H1 (cell line): ENCODE results near the gene RPS27A. TPM values are rescaled to one million over a fixed set of nuclear protein-coding genes. Genes with fewer than 3 reads are reported as not detected.

ENCODE experiments used
- ATF2 ChIP-seq: IDR thresholded peaks from 2 replicates; pipeline ENCODE4 v1.6.1; 2012; ENCODE audit warnings: low read length, inconsistent platforms
- BACH1 ChIP-seq: IDR thresholded peaks from 2 replicates; pipeline ENCODE4 v1.6.1; 2012; ENCODE audit warnings: low read length, improper control_type of control experiment
- BCL11A ChIP-seq, 2 experiments: IDR thresholded peaks; one replicate each; pipeline ENCODE4 v1.6.1; 2011; ENCODE audit warnings: low read depth in 2 of 2, low read length in 2 of 2, mild to moderate bottlenecking in 2 of 2
- BRCA1 ChIP-seq: IDR thresholded peaks from 2 replicates; pipeline ENCODE4 v1.6.1; 2012; ENCODE audit warnings: low read depth, low read length, improper control_type of control experiment
- EGR1 ChIP-seq: IDR thresholded peaks from 2 replicates; pipeline ENCODE4 v1.6.1; 2011; ENCODE audit warnings: low read depth, low read length, borderline replicate concordance
- EZH2 ChIP-seq: fragments of 200-600 bp; sonication (generic); IDR thresholded peaks from 2 replicates; pipeline ENCODE4 v1.7.1; 2012; ENCODE audit warnings: low read depth, mild to moderate bottlenecking, moderate library complexity, low read length, inconsistent platforms; ENCODE audit not compliant: severe bottlenecking
- GABPA ChIP-seq: IDR thresholded peaks from 2 replicates; pipeline ENCODE4 v1.6.1; 2011; ENCODE audit warnings: mild to moderate bottlenecking, low read length, moderate library complexity, borderline replicate concordance; ENCODE audit not compliant: insufficient read depth
- HDAC2 ChIP-seq, 2 experiments: fragments of 300-600 bp in 1 of 2; sonication (generic) in 1 of 2; IDR thresholded peaks; 2 replicates each; pipeline ENCODE4 v1.6.1; 2011 to 2012; ENCODE audit warnings: low read depth in 2 of 2, low read length in 2 of 2, mild to moderate bottlenecking in 2 of 2, moderate library complexity in 2 of 2, borderline replicate concordance in 1 of 2, inconsistent platforms in 1 of 2
- NRF1 ChIP-seq: IDR thresholded peaks from 2 replicates; pipeline ENCODE4 v1.6.1; 2011; ENCODE audit warnings: mild to moderate bottlenecking, low read depth, low read length, improper control_type of control experiment
- POLR2A ChIP-seq, 2 experiments: IDR thresholded peaks; 1 replicate in 1 of 2; 2 replicates in 1 of 2; pipeline ENCODE4 v1.6.1; 2011; ENCODE audit warnings: low read depth in 2 of 2, low read length in 2 of 2, mild to moderate bottlenecking in 2 of 2; ENCODE audit errors: control extremely low read depth in 1 of 2
- POLR2AphosphoS5 ChIP-seq: IDR thresholded peaks from 2 replicates; pipeline ENCODE4 v1.6.1; 2011; ENCODE audit warnings: low read depth, low read length
- RAD21 ChIP-seq, 2 experiments: IDR thresholded peaks in 1 of 2; conservative IDR thresholded peaks in 1 of 2; 2 replicates each; pipeline ENCODE4 v1.6.1; 2011; ENCODE audit warnings: low read depth in 2 of 2, low read length in 2 of 2, improper control_type of control experiment in 1 of 2, inconsistent platforms in 1 of 2, mild to moderate bottlenecking in 1 of 2, moderate library complexity in 1 of 2
- SIN3A ChIP-seq, 2 experiments: IDR thresholded peaks in 1 of 2; conservative IDR thresholded peaks in 1 of 2; 2 replicates each; pipeline ENCODE4 v1.6.1; 2011 to 2012; ENCODE audit warnings: low read length in 2 of 2, improper control_type of control experiment in 1 of 2, low read depth in 1 of 2, mild to moderate bottlenecking in 1 of 2
- SIX5 ChIP-seq: IDR thresholded peaks from 2 replicates; pipeline ENCODE4 v1.6.1; 2011; ENCODE audit warnings: mild to moderate bottlenecking, low read depth, low read length
- SP4 ChIP-seq: IDR thresholded peaks from 2 replicates; pipeline ENCODE4 v1.6.1; 2012; ENCODE audit warnings: low read length, inconsistent platforms
- SRF ChIP-seq: IDR thresholded peaks from 2 replicates; pipeline ENCODE4 v1.6.1; 2011; ENCODE audit warnings: mild to moderate bottlenecking, low read depth, low read length, moderate library complexity
- TAF1 ChIP-seq: IDR thresholded peaks from 2 replicates; pipeline ENCODE4 v1.6.1; 2011; ENCODE audit warnings: mild to moderate bottlenecking, low read depth, low read length
- TAF7 ChIP-seq: optimal IDR thresholded peaks from 2 replicates; pipeline ENCODE3; 2011; ENCODE audit warnings: low read depth, mild to moderate bottlenecking, inconsistent platforms, low read length, moderate library complexity, borderline replicate concordance
- TBP ChIP-seq: IDR thresholded peaks from 2 replicates; pipeline ENCODE4 v1.6.1; 2011; ENCODE audit warnings: low read depth, low read length, improper control_type of control experiment
- TCF12 ChIP-seq: IDR thresholded peaks from 2 replicates; pipeline ENCODE4 v1.6.1; 2011; ENCODE audit warnings: low read depth, mild to moderate bottlenecking, low read length
- USF2 ChIP-seq: IDR thresholded peaks from 2 replicates; pipeline ENCODE4 v1.6.1; 2011; ENCODE audit warnings: low read length, improper control_type of control experiment
- polyA plus RNA-seq, 7 experiments: library from polyadenylated mRNA; depleted of rRNA in 3 of 7; stranded (reverse) in 5 of 7; unstranded in 2 of 7; fragments of >200 nt in 5 of 7; fragments of 200-250 nt in 2 of 7; gene quantifications; 1 replicate in 5 of 7; 2 replicates in 1 of 7; 4 replicates in 1 of 7; pipeline versions ENCODE4 v1.2.1 to v1.2.3, GENCODE V29; 2011 to 2013; ENCODE audit warnings: missing spikeins in 2 of 7, mixed read lengths in 2 of 7
- total RNA-seq: library from RNA; stranded (reverse); fragmentation: NEBNext Ultra II Directional; extraction: Animal tissue kit (Norgen Biotek cat#: 25700); gene quantifications from 2 replicates; pipeline ENCODE4 v1.2.1, GENCODE V29; 2021

Gene RPS27A
- total and polyA plus RNA-seq, 2 of the 8 experiments (the other 6 are each of a cell fraction or from before 2014, with no cell fraction given), result 1,431 to 1,682 TPM

GRCh38 chr2:55232084-55232862 is at the start of gene RPS27A, which contains the start of gene CLHC1 (continued):
- peak; percentile 99 for TF ChIP-seq SP4
- peak in 1 of 2 experiments; percentile 44; a peak in 2 of 4 replicates for TF ChIP-seq SIN3A (conservative IDR thresholded peaks at IDR 0.05 in 1 of 2, IDR thresholded peaks at IDR 0.05 in 1 of 2; ENCODE audit: low read depth in 1 of 2, low read length in 2 of 2)
- peak; percentile 7; the same call in 1 of the 2 replicates for TF ChIP-seq ATF2
- TF ChIP-seq TAF7, result peak; percentile 90
- peak; percentile 97 for TF ChIP-seq POLR2AphosphoS5
- TF ChIP-seq SIX5, result peak; percentile 82
- peak; percentile 29; the same call in 1 of the 2 replicates for TF ChIP-seq USF2
- TF ChIP-seq BACH1, result no peak
- peak; percentile 96 for TF ChIP-seq TBP
- TF ChIP-seq TAF1, result peak; percentile 98
- TF ChIP-seq POLR2A (IDR thresholded peaks at IDR 0.05; ENCODE audit: control extremely low read depth in 1 of 2, low read depth in 2 of 2, low read length in 2 of 2), result peak; percentile 88 to 93
- 0 out of 2 replicates have a peak, but pooled peaks have one; percentile 39 for TF ChIP-seq TCF12
- TF ChIP-seq SRF, result no peak
- TF ChIP-seq EZH2, result no peak
- TF ChIP-seq NRF1, result peak; percentile 33
- TF ChIP-seq GABPA, result peak; percentile 21; the same call in 1 of the 2 replicates
- TF ChIP-seq EGR1, result 0 out of 2 replicates have a peak, but pooled peaks have one; percentile 6
- no peak for TF ChIP-seq BRCA1
- no peak for TF ChIP-seq BCL11A (IDR thresholded peaks at IDR 0.05; ENCODE audit: low read depth in 2 of 2, low read length in 2 of 2)
- no peak for TF ChIP-seq RAD21 (IDR thresholded peaks at IDR 0.05 in 1 of 2, conservative IDR thresholded peaks at IDR 0.05 in 1 of 2; ENCODE audit: low read depth in 2 of 2, low read length in 2 of 2)
- TF ChIP-seq HDAC2 (IDR thresholded peaks at IDR 0.05; ENCODE audit: borderline replicate concordance in 1 of 2, low read depth in 2 of 2, low read length in 2 of 2), result peak in 1 of 2 experiments; percentile 66; a peak in 3 of 4 replicates
